Skeletal muscle tissue (tissue), 4 donors: ENCODE results near the gene SYCN. TPM values are rescaled to one million over a fixed set of nuclear protein-coding genes. Genes with fewer than 3 reads are reported as not detected.
"Not testable (repeated sequence)": the region's sequence is repeated elsewhere in the genome, so short reads cannot be mapped to it uniquely, and the experiment has no call there.

ENCODE experiments used
- H3K27ac ChIP-seq: one replicate; pipeline ENCODE4 v1.7.0; 2013; ENCODE audit warnings: mild to moderate bottlenecking, low read depth, low read length, inconsistent platforms
- H3K27me3 ChIP-seq, 3 donors: one replicate each; pipeline ENCODE4 v1.7.0; 2013; ENCODE audit warnings: low read length in 3 of 3; ENCODE audit not compliant: control insufficient read depth in 3 of 3, insufficient read depth in 3 of 3
- H3K36me3 ChIP-seq, 3 donors: one replicate each; pipeline ENCODE4 v1.7.0; 2013; ENCODE audit warnings: low read length in 3 of 3; ENCODE audit not compliant: control insufficient read depth in 3 of 3, insufficient read depth in 3 of 3
- H3K4me1 ChIP-seq, 3 donors: one replicate each; pipeline ENCODE4 v1.7.0; 2013; ENCODE audit warnings: low read length in 3 of 3, mild to moderate bottlenecking in 3 of 3; ENCODE audit not compliant: control insufficient read depth in 3 of 3, insufficient read depth in 3 of 3
- H3K4me3 ChIP-seq, 3 donors: one replicate each; pipeline ENCODE4 v1.7.0; 2013; ENCODE audit warnings: low read length in 3 of 3
- H3K9ac ChIP-seq, 3 donors: one replicate each; pipeline ENCODE4 v1.7.0; 2013; ENCODE audit warnings: low read length in 3 of 3, mild to moderate bottlenecking in 3 of 3, moderate library complexity in 2 of 3, low read depth in 1 of 3
- H3K9me3 ChIP-seq, 3 donors: one replicate each; pipeline ENCODE4 v1.7.0; 2013; ENCODE audit warnings: low read length in 3 of 3; ENCODE audit not compliant: control insufficient read depth in 3 of 3
- total RNA-seq: library from RNA; depleted of rRNA; stranded (reverse); fragments of >200 nt; gene quantifications from one replicate; pipeline ENCODE4 v1.2.3, GENCODE V29; 2014
- donor health status: Osteomylitis.

Gene SYCN
- total RNA-seq, 1 donor from 2014 or later = not detected

- not testable (repeated sequence) for H3K9ac ChIP-seq
- peaks cover 21 to 35% (median 27%) of the 10 kb centered on the region in 3 donors for H3K27me3 ChIP-seq
Observed at GRCh38 chr19:39245166-39245565, 41.1 kb upstream of the SYCN start.

DNA sequence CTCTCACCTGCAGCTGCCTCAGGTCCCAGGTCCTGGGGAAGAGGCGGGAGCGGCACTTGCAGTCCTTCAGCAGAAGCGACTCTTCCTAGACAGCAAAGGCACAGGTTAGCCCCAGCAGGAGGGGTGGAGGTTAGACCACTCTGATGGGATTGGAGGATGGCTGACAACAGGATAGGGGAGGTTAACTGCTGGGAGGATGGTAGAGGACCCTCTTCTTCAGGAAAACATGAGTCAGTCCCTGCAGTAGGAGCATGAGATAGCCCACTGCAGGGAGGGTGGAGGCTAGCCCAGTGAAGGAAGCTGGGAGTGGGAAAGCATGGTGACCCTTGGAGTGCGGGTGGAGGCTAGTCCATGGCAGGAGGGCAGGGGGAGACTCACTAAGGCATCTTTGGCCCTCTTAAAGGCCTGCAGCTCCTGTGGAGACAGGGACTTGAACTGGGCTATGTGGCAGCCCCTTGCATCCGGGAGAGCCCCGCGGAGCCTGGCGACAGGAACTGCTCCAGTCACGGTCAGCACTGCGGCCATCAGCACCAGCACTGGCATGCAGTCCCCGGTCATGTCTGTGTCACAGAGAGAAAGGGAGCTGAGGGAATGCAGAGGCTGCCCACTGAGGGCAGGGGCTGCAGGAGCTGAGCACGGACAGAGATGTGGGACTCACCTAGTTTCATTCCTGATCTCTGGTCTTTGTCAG lies 40.5 kb upstream of the SYCN start, which contains the start of gene IFNL3:
TSS of gene IFNL3 (minus strand) at position 597 of the 691 bp plus-strand sequence. CDS start at position 558, 39 bp downstream.
- H3K27me3 ChIP-seq = peaks cover 24 to 30% (median 26%) of the 10 kb centered on the region in 3 donors

More at GRCh38 chr19:39245166-39245565, 41.1 kb upstream of the SYCN start:
- H3K9me3 ChIP-seq, H3K36me3 ChIP-seq, H3K27ac ChIP-seq, H3K4me3 ChIP-seq, H3K4me1 ChIP-seq: not testable (repeated sequence)

GRCh38 chr19:39243741-39244140 lies 39.7 kb upstream of the SYCN start:
- H3K36me3 ChIP-seq, H3K27ac ChIP-seq, H3K9ac ChIP-seq, H3K4me3 ChIP-seq, H3K4me1 ChIP-seq, H3K9me3 ChIP-seq: not testable (repeated sequence)
- H3K27me3 ChIP-seq = peaks cover 17 to 25% (median 19%) of the 10 kb centered on the region in 3 donors

More for the DNA sequence above, 40.5 kb upstream of the SYCN start, which contains the start of gene IFNL3:
- not testable (repeated sequence) for H3K27ac ChIP-seq, H3K9me3 ChIP-seq, H3K9ac ChIP-seq, H3K4me3 ChIP-seq, H3K36me3 ChIP-seq, H3K4me1 ChIP-seq

DNA sequence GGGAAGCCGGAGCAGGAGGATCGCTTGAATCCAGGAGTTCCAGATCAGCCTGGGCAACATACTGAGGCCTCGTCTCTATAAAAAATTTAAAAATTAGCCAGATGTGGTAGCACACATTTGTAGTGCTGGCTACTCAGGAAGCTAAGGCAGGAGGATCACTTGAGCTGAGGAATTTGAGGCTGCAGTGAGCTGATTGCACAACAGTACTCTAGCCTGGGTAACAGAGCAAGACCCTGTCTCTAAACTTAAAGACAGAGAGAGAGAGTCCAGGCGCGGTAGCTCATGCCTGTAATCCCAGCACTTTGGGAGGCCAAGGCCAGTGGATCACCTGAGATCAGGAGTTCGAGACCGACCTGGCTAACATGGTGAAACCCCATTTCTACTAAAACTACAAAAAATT lies 36.4 kb upstream of the SYCN start:
- Histone ChIP-seq H3K36me3 (no peaks in the 10 kb centered on the region), H3K27ac (no peak overlapping the region), H3K9me3 (no peaks in the 10 kb centered on the region), H3K4me3 (no peak overlapping the region), H3K4me1 (no peaks in the 10 kb centered on the region), H3K27me3 (peaks cover 3 to 22% (median 16%) of the 10 kb centered on the region in 3 donors), H3K9ac (no peak overlapping the region)

DNA sequence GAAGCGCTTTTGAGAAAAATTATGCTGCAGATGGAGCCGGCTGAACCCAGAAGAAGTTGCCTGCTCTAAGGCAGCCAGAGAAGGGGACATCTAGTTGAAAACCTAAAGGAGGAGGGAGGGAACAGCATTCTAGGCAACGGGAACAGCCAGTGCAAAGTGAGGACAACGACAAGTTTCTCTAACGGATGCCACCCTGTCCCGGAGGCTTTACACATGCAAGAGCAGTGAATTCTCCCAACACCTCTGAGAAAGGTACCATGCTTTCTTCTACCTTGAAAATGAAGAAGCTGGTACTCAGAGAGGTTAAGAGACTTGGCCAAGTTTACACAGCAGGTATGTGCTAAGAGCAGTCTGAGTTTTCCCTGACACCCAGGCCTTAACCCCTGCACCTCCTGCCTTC lies 34.9 kb upstream of the SYCN start:
- Histone ChIP-seq H3K4me1 (no peaks in the 10 kb centered on the region), H3K36me3 (no peaks in the 10 kb centered on the region), H3K27me3 (peaks cover 3 to 20% (median 16%) of the 10 kb centered on the region in 3 donors), H3K9me3 (no peaks in the 10 kb centered on the region), H3K27ac (no peak overlapping the region), H3K4me3 (no peak overlapping the region), H3K9ac (no peak overlapping the region)

- peaks cover 3 to 19% (median 18%) of the 10 kb centered on the region in 3 donors for H3K27me3 ChIP-seq
- no peaks in the 10 kb centered on the region for H3K4me1 ChIP-seq
- no peak overlapping the region for H3K27ac ChIP-seq
- no peak overlapping the region for H3K4me3 ChIP-seq
- no peaks in the 10 kb centered on the region for H3K9me3 ChIP-seq
- H3K36me3 ChIP-seq = no peaks in the 10 kb centered on the region
- no peak overlapping the region for H3K9ac ChIP-seq
Observed at GRCh38 chr19:39238209-39238608, 34.1 kb upstream of the SYCN start.

DNA sequence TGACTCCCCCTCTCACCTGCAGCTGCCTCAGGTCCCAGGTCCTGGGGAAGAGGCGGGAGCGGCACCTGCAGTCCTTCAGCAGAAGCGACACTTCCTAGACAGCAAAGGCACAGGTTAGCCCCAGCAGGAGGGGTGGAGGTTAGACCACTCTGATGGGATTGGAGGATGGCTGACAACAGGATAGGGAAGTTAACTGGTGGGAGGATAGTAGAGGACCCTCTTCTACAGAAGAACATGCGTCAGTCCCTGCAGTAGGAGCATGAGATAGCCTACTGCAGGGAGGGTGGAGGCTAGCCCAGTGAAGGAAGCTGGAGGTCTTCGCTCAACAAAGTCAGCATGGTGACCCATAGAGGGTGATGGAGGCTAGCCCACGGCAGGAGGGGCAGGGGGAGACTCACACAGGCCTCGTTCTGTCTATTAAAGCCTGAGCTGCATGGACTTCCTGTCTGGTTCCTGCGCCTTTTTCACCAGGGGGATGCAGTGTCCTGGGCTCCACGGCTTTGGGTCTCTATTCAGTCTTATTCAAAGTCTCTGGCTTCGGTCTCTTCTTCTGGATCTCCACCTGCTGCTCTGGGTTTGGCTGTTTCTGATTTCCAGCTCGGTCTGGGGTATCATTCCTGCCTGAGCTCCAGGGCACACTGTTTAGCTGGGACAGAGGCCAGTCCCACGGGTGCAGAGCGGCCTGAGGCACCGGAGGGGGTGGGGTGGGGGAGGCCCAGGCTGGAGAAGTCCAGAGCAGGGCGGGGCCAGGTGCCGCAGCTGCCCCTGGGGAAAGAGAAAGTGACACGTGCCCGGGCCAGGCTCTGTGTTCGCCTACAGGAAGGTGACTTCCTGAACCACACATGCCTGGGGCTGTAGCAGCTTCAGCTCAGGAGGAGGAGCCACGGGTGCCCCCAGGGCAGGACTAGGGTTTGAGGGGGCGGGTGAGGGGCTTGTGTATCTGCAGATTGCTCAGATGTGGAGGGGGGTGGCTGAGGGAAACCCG lies 33.4 kb upstream of the SYCN start:
- H3K27ac ChIP-seq = no peak overlapping the region
- H3K36me3 ChIP-seq = no peaks in the 10 kb centered on the region
- no peak overlapping the region for H3K9ac ChIP-seq
- H3K4me1 ChIP-seq = no peaks in the 10 kb centered on the region
- H3K4me3 ChIP-seq = no peak overlapping the region
- peaks cover 3 to 21% (median 18%) of the 10 kb centered on the region in 3 donors for H3K27me3 ChIP-seq
- H3K9me3 ChIP-seq = no peaks in the 10 kb centered on the region

- H3K9ac ChIP-seq = no peak overlapping the region
- H3K27me3 ChIP-seq = peaks cover 3 to 21% (median 18%) of the 10 kb centered on the region in 3 donors
Observed at GRCh38 chr19:39236527-39236926, 32.5 kb upstream of the SYCN start.

DNA sequence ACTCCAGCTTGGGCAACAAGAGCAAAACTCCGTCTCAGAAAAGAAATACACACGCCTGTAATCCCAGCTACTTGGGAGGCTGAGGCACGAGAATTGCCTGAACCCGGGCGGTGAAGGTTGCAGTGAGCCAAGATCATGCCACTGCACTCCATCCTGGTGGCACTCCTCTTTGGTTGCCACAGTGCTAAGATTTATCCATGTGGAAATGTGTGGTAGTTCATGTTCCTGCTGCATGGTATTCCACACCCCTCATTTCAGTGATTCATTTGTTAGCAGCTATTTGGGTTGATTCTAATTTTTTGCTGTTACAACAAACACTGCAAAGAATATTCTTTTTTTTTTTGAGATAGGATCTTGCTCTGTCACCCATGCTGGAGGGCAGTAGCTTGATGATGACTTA lies 28.6 kb upstream of the SYCN start:
- H3K27ac ChIP-seq = no peak overlapping the region
- no peaks in the 10 kb centered on the region for H3K36me3 ChIP-seq
- H3K4me1 ChIP-seq = no peaks in the 10 kb centered on the region
- H3K9me3 ChIP-seq = peaks cover 0 to 2% (median 0%) of the 10 kb centered on the region in 3 donors
- H3K9ac ChIP-seq = no peak overlapping the region
- no peak overlapping the region for H3K4me3 ChIP-seq
- peaks cover 0 to 15% (median 14%) of the 10 kb centered on the region in 3 donors for H3K27me3 ChIP-seq

More at GRCh38 chr19:39236527-39236926, 32.5 kb upstream of the SYCN start:
- no peak overlapping the region for H3K27ac ChIP-seq
- H3K36me3 ChIP-seq = no peaks in the 10 kb centered on the region
- H3K4me1 ChIP-seq = no peaks in the 10 kb centered on the region
- no peak overlapping the region for H3K4me3 ChIP-seq
- H3K9me3 ChIP-seq = no peaks in the 10 kb centered on the region
